Measurements from ENCODE around the gene ANKRD55.

DNA sequence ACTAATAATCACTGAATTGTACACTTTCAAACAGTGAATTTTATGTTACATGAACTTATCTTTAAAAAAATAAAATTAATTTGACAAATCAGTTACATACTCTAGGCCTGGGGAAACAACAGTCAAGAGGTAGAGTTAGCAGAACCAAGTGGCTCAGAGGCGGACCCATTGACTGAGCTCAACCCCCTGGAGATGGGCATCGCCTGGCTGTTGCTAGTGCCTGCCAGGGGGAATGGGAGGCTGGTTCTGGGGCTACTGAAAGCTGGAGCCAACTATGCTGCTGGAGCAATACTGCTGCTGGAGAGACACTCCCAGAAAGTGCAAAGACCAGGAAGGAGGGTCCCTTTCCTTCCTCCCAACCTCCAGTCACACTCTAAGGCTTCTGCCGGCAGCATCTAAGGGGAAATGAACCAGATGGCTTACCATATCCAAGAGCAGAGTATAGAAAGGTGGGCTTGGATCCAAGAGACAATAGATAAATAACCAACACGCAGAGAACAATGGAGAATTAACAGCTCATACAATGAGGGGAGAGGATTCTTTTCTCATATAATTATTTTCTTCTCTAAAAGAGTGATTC, 40.3 kb upstream of the ANKRD55 start:
- TF ChIP-seq, protein P1, sequence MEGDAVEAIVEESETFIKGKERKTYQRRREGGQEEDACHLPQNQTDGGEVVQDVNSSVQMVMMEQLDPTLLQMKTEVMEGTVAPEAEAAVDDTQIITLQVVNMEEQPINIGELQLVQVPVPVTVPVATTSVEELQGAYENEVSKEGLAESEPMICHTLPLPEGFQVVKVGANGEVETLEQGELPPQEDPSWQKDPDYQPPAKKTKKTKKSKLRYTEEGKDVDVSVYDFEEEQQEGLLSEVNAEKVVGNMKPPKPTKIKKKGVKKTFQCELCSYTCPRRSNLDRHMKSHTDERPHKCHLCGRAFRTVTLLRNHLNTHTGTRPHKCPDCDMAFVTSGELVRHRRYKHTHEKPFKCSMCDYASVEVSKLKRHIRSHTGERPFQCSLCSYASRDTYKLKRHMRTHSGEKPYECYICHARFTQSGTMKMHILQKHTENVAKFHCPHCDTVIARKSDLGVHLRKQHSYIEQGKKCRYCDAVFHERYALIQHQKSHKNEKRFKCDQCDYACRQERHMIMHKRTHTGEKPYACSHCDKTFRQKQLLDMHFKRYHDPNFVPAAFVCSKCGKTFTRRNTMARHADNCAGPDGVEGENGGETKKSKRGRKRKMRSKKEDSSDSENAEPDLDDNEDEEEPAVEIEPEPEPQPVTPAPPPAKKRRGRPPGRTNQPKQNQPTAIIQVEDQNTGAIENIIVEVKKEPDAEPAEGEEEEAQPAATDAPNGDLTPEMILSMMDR (IDR thresholded peaks at IDR 0.05), result no peak
- TF ChIP-seq POLR2A (IDR thresholded peaks at IDR 0.05), result no peak

Measured in heart left ventricle (tissue), 13 donors.